ENCODE measurements around the gene ATF1. TPM values are rescaled to one million over a fixed set of nuclear protein-coding genes. Genes with fewer than 3 reads are reported as not detected.
"Not testable (repeated sequence)": the region's sequence is repeated elsewhere in the genome, so short reads cannot be mapped to it uniquely, and the experiment has no call there.

ATF1 gene
- total RNA-seq, 1 donor from 2014 or later = 24.8 TPM

DNA sequence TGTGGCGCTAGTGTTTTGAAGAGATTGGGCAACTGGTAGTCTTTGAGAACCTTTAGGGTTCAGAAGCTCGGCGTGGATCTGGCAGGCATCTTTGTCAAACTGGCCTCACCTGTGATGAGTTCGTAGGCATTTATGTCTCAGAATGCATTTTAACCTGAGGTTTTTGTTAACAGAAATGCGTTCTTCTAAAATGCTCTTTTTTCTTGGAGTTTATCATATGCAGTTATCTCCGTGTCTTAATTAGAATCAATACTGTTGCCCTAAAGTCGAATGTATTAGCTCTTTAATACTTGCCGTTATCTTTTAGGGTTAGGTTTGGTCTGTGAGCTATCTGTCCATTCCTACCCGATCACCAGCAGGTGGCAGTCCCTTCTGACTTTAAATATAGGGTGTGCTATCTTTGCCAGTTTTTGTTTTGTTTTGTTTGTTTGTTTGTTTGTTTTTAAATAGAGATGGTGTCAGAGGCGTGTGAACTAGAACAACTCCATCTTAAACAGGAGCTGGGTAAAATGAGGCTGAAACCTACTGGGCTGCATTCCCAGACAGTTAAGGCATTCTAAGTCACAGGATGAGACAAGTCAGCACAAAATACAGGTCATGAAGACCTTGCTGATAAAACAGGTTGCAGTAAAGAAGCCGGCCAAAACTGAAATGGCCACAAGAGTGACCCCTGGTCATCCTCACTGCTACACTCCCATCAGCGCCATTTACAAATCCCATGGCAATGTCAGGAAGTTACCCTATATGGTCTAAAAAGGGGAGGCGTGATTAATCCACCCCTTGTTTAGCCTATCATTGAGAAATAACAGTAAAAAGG lies 1.4 kb downstream of the ATF1 start:
- H4K20me1 ChIP-seq (ENCODE audit: low read depth) = peaks cover 7% of the 10 kb centered on the region
- H3K4me1 ChIP-seq = peaks cover 7% of the 10 kb centered on the region
- H3K79me2 ChIP-seq (ENCODE audit: low read depth) = peaks cover 68% of the 10 kb centered on the region
- no peaks in the 10 kb centered on the region for H3K36me3 ChIP-seq
- peaks cover 17% of the 10 kb centered on the region for H3K4me1 Mint-ChIP-seq
- peaks cover 7% of the 10 kb centered on the region for H3K9me3 Mint-ChIP-seq
- H3K4me3 ChIP-seq = peak overlapping the region; percentile 77
- H3K27me3 Mint-ChIP-seq (ENCODE audit: insufficient read depth, low read depth) = no peaks in the 10 kb centered on the region
- no peaks in the 10 kb centered on the region for H3K9me3 ChIP-seq (ENCODE audit: low read depth)
- H3F3A ChIP-seq (ENCODE audit: low read depth) = peaks cover 26% of the 10 kb centered on the region
- peaks cover 15% of the 10 kb centered on the region for H3K36me3 Mint-ChIP-seq
- H3K27me3 ChIP-seq = no peaks in the 10 kb centered on the region
- H3K27ac ChIP-seq = no peak overlapping the region
- DNase-seq (ENCODE audit: low spot score) = peak; percentile 65
- H3K4me3 Mint-ChIP-seq = peak overlapping the region; percentile 91
- TF ChIP-seq CTCF (IDR thresholded peaks at IDR 0.05) (peak; percentile 82), EZH2phosphoT487 (IDR thresholded peaks at IDR 0.05) (no peak), EZH2 (IDR thresholded peaks at IDR 0.05) (peak; percentile 6)
- H3K9ac ChIP-seq = peak overlapping the region; percentile 11
- peak overlapping the region; percentile 96 for H2AFZ ChIP-seq (replicated peaks)
- peak overlapping the region; percentile 89 for H3K4me2 ChIP-seq
- peak overlapping the region; percentile 46 for H3K27ac Mint-ChIP-seq

DNA sequence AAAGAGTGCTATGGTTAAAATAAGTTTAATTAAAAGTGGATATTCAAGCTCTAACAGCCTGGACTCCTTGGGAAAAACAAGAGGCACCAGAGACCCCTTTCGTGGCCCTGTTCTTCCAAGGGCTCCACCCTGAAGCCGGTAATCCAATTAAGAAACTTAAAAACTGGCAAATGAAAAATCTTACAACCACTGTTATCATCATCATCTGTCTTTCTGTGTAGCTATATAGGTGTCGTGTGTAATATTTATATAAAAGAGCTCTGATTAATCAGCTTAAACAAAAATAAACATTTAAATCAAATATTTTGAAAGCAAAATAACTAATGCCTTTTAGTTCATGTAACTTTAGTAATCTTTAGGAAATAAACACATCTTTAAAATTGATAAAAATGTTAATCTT lies 4.5 kb downstream of the ATF1 start:
- peaks cover 85% of the 10 kb centered on the region for H3K79me2 ChIP-seq (ENCODE audit: low read depth)
- no peaks in the 10 kb centered on the region for H3K36me3 ChIP-seq
- no peak overlapping the region for H3K9ac ChIP-seq
- Mint-ChIP-seq H3K27ac (no peak overlapping the region), H3K36me3 (peaks cover 31% of the 10 kb centered on the region), H3K27me3 (ENCODE audit: insufficient read depth, low read depth) (peaks cover 2% of the 10 kb centered on the region), H3K4me3 (no peak overlapping the region), H3K4me1 (peaks cover 9% of the 10 kb centered on the region), H3K9me3 (peaks cover 14% of the 10 kb centered on the region)
- H3F3A ChIP-seq (ENCODE audit: low read depth) = peaks cover 17% of the 10 kb centered on the region
- H2AFZ ChIP-seq (replicated peaks) = no peak overlapping the region
- H4K20me1 ChIP-seq (ENCODE audit: low read depth) = peaks cover 7% of the 10 kb centered on the region
- no peaks in the 10 kb centered on the region for H3K27me3 ChIP-seq
- H3K4me2 ChIP-seq = no peak overlapping the region
- no peak for DNase-seq (ENCODE audit: low spot score)
- no peak overlapping the region for H3K4me3 ChIP-seq
- H3K27ac ChIP-seq = no peak overlapping the region
- H3K9me3 ChIP-seq (ENCODE audit: low read depth) = no peaks in the 10 kb centered on the region
- no peak for TF ChIP-seq EZH2 (IDR thresholded peaks at IDR 0.05)
- no peaks in the 10 kb centered on the region for H3K4me1 ChIP-seq

DNA sequence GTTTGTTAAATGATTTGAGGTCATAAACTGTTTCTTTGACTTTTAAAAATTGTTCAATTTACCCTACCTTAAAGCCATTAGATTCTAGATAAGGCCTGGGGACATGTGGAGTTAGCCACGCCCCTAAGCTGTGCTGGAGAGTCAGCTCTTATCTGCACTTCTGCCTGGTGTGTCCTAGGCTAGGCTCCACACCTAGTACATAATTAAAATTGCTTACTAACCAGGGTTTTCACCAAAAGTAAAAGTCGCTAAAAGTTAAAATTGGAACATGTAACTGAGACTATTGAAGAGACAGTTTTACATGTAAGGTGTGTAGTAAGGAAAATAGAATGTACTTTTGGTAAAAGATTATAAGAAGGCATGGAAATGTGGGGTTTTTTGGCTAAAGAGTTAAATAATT lies 4.9 kb downstream of the ATF1 start:
- not testable (repeated sequence) for H3K9ac ChIP-seq; H3K27me3 Mint-ChIP-seq (ENCODE audit: insufficient read depth, low read depth); DNase-seq (ENCODE audit: low spot score); H3K9me3 ChIP-seq (ENCODE audit: low read depth); H2AFZ ChIP-seq (replicated peaks); H3K27ac ChIP-seq; H3K4me1 Mint-ChIP-seq; H3K4me2 ChIP-seq; H3K4me3 Mint-ChIP-seq; H3K36me3 ChIP-seq; H3K27ac Mint-ChIP-seq; H3K27me3 ChIP-seq; H3K4me3 ChIP-seq; H4K20me1 ChIP-seq (ENCODE audit: low read depth); H3K4me1 ChIP-seq
- H3K36me3 Mint-ChIP-seq = peaks cover 33% of the 10 kb centered on the region
- peaks cover 13% of the 10 kb centered on the region for H3F3A ChIP-seq (ENCODE audit: low read depth)
- H3K9me3 Mint-ChIP-seq = peaks cover 16% of the 10 kb centered on the region
- H3K79me2 ChIP-seq (ENCODE audit: low read depth) = peaks cover 90% of the 10 kb centered on the region

GRCh38 chr12:50771409-50771808 lies 7.5 kb downstream of the ATF1 start:
- no peak for DNase-seq (ENCODE audit: low spot score)
- Mint-ChIP-seq H3K4me1 (no peaks in the 10 kb centered on the region), H3K9me3 (peaks cover 18% of the 10 kb centered on the region), H3K27ac (no peak overlapping the region), H3K4me3 (no peak overlapping the region), H3K27me3 (ENCODE audit: insufficient read depth, low read depth) (peaks cover 2% of the 10 kb centered on the region), H3K36me3 (peaks cover 43% of the 10 kb centered on the region)
- Histone ChIP-seq H3K4me2 (no peak overlapping the region), H3K9me3 (ENCODE audit: low read depth) (no peaks in the 10 kb centered on the region), H3K9ac (no peak overlapping the region), H3K79me2 (ENCODE audit: low read depth) (peaks cover 97% of the 10 kb centered on the region), H3K27me3 (no peaks in the 10 kb centered on the region), H2AFZ (replicated peaks) (no peak overlapping the region), H3K4me1 (no peaks in the 10 kb centered on the region), H4K20me1 (ENCODE audit: low read depth) (no peaks in the 10 kb centered on the region), H3K4me3 (no peak overlapping the region), H3K36me3 (no peaks in the 10 kb centered on the region), H3F3A (ENCODE audit: low read depth) (no peaks in the 10 kb centered on the region), H3K27ac (no peak overlapping the region)
- TF ChIP-seq EZH2phosphoT487 (IDR thresholded peaks at IDR 0.05) (no peak), CTCF (IDR thresholded peaks at IDR 0.05) (no peak), EZH2 (IDR thresholded peaks at IDR 0.05) (no peak)

All from neural progenitor cell (in vitro differentiated cells).